OCI-LY7 (cell line): Measurements from ENCODE around the gene MSH3.

Source experiments
- EZH2phosphoT487 ChIP-seq: fragments of 200-600 bp; sonication (generic); IDR thresholded peaks from 2 replicates; pipeline ENCODE4 v1.6.1; 2018; ENCODE audit warnings: low read depth, borderline replicate concordance, mild to moderate bottlenecking, mixed run types, antibody characterized with exemption, low read length, moderate library complexity, mixed read lengths
- TF ChIP-seq, protein P1 (sequence below): fragments of 200-600 bp; sonication (generic); conservative IDR thresholded peaks from 2 replicates; pipeline ENCODE4 v1.5.1; 2014; ENCODE audit warnings: mild to moderate bottlenecking, antibody characterized with exemption, low read length, moderate library complexity, mixed read lengths

- TF ChIP-seq, protein P1, sequence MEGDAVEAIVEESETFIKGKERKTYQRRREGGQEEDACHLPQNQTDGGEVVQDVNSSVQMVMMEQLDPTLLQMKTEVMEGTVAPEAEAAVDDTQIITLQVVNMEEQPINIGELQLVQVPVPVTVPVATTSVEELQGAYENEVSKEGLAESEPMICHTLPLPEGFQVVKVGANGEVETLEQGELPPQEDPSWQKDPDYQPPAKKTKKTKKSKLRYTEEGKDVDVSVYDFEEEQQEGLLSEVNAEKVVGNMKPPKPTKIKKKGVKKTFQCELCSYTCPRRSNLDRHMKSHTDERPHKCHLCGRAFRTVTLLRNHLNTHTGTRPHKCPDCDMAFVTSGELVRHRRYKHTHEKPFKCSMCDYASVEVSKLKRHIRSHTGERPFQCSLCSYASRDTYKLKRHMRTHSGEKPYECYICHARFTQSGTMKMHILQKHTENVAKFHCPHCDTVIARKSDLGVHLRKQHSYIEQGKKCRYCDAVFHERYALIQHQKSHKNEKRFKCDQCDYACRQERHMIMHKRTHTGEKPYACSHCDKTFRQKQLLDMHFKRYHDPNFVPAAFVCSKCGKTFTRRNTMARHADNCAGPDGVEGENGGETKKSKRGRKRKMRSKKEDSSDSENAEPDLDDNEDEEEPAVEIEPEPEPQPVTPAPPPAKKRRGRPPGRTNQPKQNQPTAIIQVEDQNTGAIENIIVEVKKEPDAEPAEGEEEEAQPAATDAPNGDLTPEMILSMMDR, result no peak
- no peak for TF ChIP-seq EZH2phosphoT487
Measured at GRCh38 chr5:80634193-80634592, 20.3 kb upstream of the MSH3 start.
